Muscle layer of duodenum (tissue), 2 donors: Measurements from ENCODE around the gene CX3CL1.
"Not testable (repeated sequence)": the region's sequence is repeated elsewhere in the genome, so short reads cannot be mapped to it uniquely, and the experiment has no call there.

Experiments
- H3K27ac ChIP-seq: one replicate; pipeline ENCODE4 v1.7.0; 2013; ENCODE audit warnings: mild to moderate bottlenecking, low read length
- H3K27me3 ChIP-seq: one replicate; pipeline ENCODE4 v1.7.0; 2013; ENCODE audit warnings: low read depth, mild to moderate bottlenecking, control low read depth, low read length
- H3K36me3 ChIP-seq, 2 donors: one replicate each; pipeline ENCODE4 v1.7.0; 2013; ENCODE audit warnings: low read length in 2 of 2, control low read depth in 1 of 2, mild to moderate bottlenecking in 1 of 2; ENCODE audit not compliant: insufficient read depth in 2 of 2, control insufficient read depth in 1 of 2
- H3K4me1 ChIP-seq, 2 donors: one replicate each; pipeline ENCODE4 v1.7.0; 2013; ENCODE audit warnings: low read length in 2 of 2, mild to moderate bottlenecking in 2 of 2, control low read depth in 1 of 2, moderate library complexity in 1 of 2; ENCODE audit not compliant: insufficient read depth in 2 of 2, control insufficient read depth in 1 of 2
- H3K4me3 ChIP-seq, 2 donors: one replicate each; pipeline ENCODE4 v1.7.0; 2013; ENCODE audit warnings: low read length in 2 of 2, low read depth in 1 of 2, mild to moderate bottlenecking in 1 of 2
- H3K9me3 ChIP-seq, 2 donors: one replicate each; pipeline ENCODE4 v1.7.0; 2013; ENCODE audit warnings: low read length in 2 of 2, control low read depth in 1 of 2, mild to moderate bottlenecking in 1 of 2; ENCODE audit not compliant: control insufficient read depth in 1 of 2
- donor health status: healthy.

Gene CX3CL1

DNA sequence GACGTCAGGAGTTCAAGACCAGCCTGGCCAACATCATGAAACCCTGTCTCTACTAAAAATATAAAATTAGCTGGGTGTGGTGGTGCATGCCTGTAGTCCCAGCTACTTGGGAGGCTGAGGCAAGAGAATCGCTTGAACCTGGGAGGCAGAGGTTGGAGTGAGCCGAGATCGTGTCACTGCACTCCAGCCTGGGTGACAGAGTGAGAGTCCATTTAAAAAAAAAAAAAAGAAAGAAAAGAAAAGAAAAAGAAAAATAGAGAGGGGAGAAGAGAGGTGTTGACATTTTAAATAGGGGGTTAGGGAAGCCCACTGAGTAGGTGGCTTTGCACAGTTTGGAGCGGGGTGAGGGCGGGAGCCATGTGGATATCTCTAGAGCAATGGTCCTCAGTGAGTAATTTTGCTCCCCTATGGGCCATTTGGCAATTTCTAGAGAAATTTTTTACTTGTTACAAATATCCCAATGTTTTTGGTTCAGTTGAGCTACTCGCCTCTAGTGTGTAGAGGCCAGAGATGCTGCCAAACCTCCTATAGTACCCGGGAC is 2.7 kb downstream of the CX3CL1 start:
- H3K9me3 ChIP-seq, H3K4me3 ChIP-seq, H3K36me3 ChIP-seq, H3K27me3 ChIP-seq, H3K27ac ChIP-seq: not testable (repeated sequence)
- H3K4me1 ChIP-seq: peaks cover 0 to 34% of the 10 kb centered on the region in 2 donors

DNA sequence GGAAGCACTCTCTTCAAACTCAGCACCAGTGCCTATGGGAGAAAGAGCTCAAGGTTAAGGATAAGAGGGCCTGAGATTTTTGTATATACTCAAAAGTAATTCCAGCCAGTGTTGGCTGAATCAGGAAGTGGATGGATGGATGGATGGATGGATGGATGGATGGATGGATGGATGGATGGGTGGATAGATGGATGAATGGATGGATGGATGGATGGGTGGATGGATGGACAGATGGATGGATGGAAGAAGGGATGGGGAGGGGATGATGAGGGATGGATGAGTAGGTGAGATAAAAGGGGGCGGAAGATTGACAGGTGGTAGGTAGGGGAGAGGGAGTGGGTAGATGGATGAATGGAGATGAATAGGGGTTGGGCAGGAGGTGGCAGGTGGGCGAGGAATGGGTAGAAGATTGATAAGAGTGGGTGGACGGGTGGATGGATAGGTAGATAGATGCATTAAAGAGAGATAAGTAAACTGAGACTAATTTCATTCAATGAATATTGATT is 4.1 kb downstream of the CX3CL1 start:
- Histone ChIP-seq H3K9me3 (no peaks in the 10 kb centered on the region), H3K36me3 (peaks cover 0 to 3% of the 10 kb centered on the region in 2 donors), H3K4me3 (no peak overlapping the region), H3K4me1 (peaks cover 0 to 34% of the 10 kb centered on the region in 2 donors), H3K27ac (no peak overlapping the region), H3K27me3 (no peaks in the 10 kb centered on the region)

DNA sequence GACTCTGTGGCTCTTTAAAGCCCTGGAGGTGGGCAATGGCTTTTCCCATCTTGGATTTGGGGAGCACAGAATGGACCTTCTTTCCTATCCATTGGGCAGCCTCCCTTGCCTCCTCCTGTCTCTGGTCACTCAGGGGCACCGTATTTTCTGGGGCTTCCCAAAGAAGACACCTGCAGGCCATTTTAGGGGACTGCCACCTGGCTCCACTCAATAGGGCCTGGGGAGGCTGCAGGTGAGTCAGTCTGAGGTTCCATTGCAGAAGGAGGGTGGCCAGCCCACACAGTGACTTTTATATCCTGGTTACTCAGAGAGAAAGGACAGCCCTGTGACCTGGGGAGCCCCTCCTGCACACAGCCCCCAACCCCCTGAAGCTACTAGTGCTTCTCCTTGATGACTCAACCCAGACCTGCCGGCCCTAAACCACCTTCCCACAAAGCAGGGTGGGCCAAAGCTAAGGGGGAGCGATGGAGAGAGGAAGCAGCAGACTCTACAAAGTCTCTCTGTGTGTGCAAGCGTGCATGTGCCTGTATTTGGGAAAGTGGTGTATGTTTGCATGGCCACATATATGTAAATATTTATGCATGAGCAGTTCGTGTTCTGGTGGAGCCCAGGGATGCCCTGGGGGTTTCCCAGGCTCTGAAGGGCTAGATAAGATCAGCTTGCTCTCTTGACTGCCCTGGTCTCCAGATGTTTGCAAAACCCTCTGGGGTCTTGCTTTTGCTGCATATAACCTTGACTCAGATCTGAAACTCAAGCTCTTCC is 5.0 kb downstream of the CX3CL1 start:
- H3K27ac ChIP-seq: no peak overlapping the region
- H3K36me3 ChIP-seq: peaks cover 0 to 3% of the 10 kb centered on the region in 2 donors
- H3K9me3 ChIP-seq: no peaks in the 10 kb centered on the region
- H3K27me3 ChIP-seq: no peaks in the 10 kb centered on the region
- H3K4me3 ChIP-seq: no peak overlapping the region
- peaks cover 0 to 30% of the 10 kb centered on the region in 2 donors for H3K4me1 ChIP-seq

DNA sequence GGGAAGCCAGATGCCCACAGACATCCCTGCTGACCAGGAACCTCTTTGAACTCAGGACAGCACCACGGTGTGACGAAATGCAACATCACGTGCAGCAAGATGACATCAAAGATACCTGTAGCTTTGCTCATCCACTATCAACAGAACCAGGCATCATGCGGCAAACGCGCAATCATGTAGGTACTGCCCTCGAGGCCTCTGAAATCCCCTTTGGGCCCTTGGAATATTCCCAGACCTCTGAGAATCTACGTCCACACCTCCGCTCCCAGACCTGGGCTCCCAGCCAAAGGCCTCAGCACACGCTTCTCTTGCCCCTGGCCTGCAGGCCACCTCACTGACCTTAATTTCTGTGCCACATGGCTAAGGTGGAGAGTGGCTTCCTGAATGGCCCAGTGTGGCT is 7.3 kb downstream of the CX3CL1 start:
- H3K36me3 ChIP-seq: peaks cover 0 to 3% of the 10 kb centered on the region in 2 donors
- H3K27ac ChIP-seq: no peak overlapping the region
- no peaks in the 10 kb centered on the region for H3K27me3 ChIP-seq
- H3K4me3 ChIP-seq: no peak overlapping the region
- peaks cover 7 to 37% of the 10 kb centered on the region in 2 donors for H3K4me1 ChIP-seq
- no peaks in the 10 kb centered on the region for H3K9me3 ChIP-seq

DNA sequence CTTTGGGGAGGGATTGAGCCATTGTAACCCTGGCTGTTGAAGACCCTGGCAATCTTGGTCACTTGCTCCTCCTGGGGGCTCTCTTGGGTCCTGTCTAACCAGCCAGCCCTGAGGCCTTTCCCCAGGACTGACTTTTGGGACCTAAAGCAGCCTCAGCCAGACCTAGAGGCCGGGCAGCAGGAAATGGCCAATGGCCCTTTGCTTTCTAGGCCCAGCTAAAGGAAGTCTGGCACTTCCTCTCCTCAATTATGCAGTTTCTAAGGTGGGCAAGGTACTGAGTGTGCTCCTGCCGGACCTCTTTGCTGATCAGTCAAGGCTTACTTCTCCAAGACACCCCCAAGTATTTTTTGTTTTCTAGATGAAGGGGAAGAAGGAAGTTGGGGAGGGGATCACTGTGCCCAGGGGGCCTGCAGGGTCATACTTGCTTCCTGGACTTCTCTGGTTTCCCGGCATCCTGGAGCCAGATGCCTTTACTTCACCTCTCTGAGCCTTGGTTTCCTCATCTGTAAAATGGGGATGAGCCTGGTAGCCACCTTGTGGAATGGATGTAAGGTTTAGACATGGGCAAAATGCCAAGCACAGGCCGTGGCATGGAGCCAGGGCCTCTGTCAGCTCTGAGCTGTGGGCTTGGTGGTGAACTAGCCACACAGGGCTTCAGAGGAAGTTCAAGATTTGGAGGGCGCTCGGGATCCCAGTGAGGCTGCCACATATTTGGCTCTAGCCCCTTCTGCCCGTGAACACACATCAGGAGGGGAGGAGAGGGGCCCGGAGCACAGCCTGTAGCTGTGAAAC is 8.6 kb downstream of the CX3CL1 start:
- no peaks in the 10 kb centered on the region for H3K27me3 ChIP-seq
- H3K4me3 ChIP-seq: no peak overlapping the region
- no peaks in the 10 kb centered on the region for H3K9me3 ChIP-seq
- no peak overlapping the region for H3K27ac ChIP-seq
- peaks cover 0 to 3% of the 10 kb centered on the region in 2 donors for H3K36me3 ChIP-seq
- H3K4me1 ChIP-seq: peaks cover 7 to 38% of the 10 kb centered on the region in 2 donors

DNA sequence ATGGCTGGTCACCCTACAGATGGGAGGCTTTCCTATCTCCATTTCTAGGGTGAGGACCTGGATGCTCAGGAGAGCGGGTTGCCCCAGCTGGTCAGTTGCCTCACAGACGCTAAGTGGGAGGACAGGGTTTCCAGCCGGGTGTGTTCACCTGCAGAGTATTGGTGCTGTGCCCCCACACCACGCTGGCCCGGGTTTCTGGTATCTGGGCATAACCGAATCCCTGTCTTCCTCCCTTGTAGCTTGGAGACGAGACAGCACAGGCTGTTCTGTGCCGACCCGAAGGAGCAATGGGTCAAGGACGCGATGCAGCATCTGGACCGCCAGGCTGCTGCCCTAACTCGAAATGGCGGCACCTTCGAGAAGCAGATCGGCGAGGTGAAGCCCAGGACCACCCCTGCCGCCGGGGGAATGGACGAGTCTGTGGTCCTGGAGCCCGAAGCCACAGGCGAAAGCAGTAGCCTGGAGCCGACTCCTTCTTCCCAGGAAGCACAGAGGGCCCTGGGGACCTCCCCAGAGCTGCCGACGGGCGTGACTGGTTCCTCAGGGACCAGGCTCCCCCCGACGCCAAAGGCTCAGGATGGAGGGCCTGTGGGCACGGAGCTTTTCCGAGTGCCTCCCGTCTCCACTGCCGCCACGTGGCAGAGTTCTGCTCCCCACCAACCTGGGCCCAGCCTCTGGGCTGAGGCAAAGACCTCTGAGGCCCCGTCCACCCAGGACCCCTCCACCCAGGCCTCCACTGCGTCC is 9.7 kb downstream of the CX3CL1 start:
- Histone ChIP-seq H3K27me3 (no peaks in the 10 kb centered on the region), H3K4me1 (peaks cover 7 to 37% of the 10 kb centered on the region in 2 donors), H3K36me3 (peaks cover 0 to 3% of the 10 kb centered on the region in 2 donors), H3K9me3 (no peaks in the 10 kb centered on the region), H3K4me3 (no peak overlapping the region), H3K27ac (no peak overlapping the region)

DNA sequence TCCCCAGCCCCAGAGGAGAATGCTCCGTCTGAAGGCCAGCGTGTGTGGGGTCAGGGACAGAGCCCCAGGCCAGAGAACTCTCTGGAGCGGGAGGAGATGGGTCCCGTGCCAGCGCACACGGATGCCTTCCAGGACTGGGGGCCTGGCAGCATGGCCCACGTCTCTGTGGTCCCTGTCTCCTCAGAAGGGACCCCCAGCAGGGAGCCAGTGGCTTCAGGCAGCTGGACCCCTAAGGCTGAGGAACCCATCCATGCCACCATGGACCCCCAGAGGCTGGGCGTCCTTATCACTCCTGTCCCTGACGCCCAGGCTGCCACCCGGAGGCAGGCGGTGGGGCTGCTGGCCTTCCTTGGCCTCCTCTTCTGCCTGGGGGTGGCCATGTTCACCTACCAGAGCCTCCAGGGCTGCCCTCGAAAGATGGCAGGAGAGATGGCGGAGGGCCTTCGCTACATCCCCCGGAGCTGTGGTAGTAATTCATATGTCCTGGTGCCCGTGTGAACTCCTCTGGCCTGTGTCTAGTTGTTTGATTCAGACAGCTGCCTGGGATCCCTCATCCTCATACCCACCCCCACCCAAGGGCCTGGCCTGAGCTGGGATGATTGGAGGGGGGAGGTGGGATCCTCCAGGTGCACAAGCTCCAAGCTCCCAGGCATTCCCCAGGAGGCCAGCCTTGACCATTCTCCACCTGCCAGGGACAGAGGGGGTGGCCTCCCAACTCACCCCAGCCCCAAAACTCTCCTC is 10.4 kb downstream of the CX3CL1 start:
- Histone ChIP-seq H3K4me1 (peaks cover 7 to 31% of the 10 kb centered on the region in 2 donors), H3K27ac (no peak overlapping the region), H3K36me3 (peaks cover 0 to 3% of the 10 kb centered on the region in 2 donors), H3K9me3 (no peaks in the 10 kb centered on the region), H3K4me3 (no peak overlapping the region), H3K27me3 (no peaks in the 10 kb centered on the region)

DNA sequence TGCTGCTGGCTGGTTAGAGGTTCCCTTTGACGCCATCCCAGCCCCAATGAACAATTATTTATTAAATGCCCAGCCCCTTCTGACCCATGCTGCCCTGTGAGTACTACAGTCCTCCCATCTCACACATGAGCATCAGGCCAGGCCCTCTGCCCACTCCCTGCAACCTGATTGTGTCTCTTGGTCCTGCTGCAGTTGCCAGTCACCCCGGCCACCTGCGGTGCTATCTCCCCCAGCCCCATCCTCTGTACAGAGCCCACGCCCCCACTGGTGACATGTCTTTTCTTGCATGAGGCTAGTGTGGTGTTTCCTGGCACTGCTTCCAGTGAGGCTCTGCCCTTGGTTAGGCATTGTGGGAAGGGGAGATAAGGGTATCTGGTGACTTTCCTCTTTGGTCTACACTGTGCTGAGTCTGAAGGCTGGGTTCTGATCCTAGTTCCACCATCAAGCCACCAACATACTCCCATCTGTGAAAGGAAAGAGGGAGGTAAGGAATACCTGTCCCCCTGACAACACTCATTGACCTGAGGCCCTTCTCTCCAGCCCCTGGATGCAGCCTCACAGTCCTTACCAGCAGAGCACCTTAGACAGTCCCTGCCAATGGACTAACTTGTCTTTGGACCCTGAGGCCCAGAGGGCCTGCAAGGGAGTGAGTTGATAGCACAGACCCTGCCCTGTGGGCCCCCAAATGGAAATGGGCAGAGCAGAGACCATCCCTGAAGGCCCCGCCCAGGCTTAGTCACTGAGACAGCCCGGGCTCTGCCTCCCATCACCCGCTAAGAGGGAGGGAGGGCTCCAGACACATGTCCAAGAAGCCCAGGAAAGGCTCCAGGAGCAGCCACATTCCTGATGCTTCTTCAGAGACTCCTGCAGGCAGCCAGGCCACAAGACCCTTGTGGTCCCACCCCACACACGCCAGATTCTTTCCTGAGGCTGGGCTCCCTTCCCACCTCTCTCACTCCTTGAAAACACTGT is 11.3 kb downstream of the CX3CL1 start:
- H3K27me3 ChIP-seq: no peaks in the 10 kb centered on the region
- no peak overlapping the region for H3K4me3 ChIP-seq
- H3K4me1 ChIP-seq: peaks cover 7 to 25% of the 10 kb centered on the region in 2 donors
- no peak overlapping the region for H3K27ac ChIP-seq
- H3K9me3 ChIP-seq: no peaks in the 10 kb centered on the region
- peaks cover 0 to 3% of the 10 kb centered on the region in 2 donors for H3K36me3 ChIP-seq

DNA sequence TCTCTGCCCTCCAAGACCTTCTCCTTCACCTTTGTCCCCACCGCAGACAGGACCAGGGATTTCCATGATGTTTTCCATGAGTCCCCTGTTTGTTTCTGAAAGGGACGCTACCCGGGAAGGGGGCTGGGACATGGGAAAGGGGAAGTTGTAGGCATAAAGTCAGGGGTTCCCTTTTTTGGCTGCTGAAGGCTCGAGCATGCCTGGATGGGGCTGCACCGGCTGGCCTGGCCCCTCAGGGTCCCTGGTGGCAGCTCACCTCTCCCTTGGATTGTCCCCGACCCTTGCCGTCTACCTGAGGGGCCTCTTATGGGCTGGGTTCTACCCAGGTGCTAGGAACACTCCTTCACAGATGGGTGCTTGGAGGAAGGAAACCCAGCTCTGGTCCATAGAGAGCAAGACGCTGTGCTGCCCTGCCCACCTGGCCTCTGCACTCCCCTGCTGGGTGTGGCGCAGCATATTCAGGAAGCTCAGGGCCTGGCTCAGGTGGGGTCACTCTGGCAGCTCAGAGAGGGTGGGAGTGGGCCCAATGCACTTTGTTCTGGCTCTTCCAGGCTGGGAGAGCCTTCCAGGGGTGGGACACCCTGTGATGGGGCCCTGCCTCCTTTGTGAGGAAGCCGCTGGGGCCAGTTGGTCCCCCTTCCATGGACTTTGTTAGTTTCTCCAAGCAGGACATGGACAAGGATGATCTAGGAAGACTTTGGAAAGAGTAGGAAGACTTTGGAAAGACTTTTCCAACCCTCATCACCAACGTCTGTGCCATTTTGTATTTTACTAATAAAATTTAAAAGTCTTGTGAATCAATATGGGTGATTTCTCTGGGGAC is 12.2 kb downstream of the CX3CL1 start:
- no peak overlapping the region for H3K4me3 ChIP-seq
- H3K27me3 ChIP-seq: no peaks in the 10 kb centered on the region
- no peaks in the 10 kb centered on the region for H3K9me3 ChIP-seq
- H3K4me1 ChIP-seq: peaks cover 7 to 21% of the 10 kb centered on the region in 2 donors
- no peak overlapping the region for H3K27ac ChIP-seq
- peaks cover 0 to 3% of the 10 kb centered on the region in 2 donors for H3K36me3 ChIP-seq
